Epithelial cell of esophagus (primary cell): Measurements from ENCODE around the gene OTOGL.

ENCODE experiments used
- DNase-seq: peaks from one replicate; pipeline ENCODE4 v3.0.0; 2010; ENCODE audit warnings: low read depth
- H3K4me3 ChIP-seq: 2 replicates; pipeline ENCODE4 v1.5.1; 2011; ENCODE audit warnings: mild to moderate bottlenecking, low read length, control low read depth
- TF ChIP-seq, protein P1 (sequence below): IDR thresholded peaks from 2 replicates; pipeline ENCODE4 v1.5.1; 2011; ENCODE audit warnings: low read depth, mild to moderate bottlenecking, low read length, control low read depth, inconsistent platforms; ENCODE audit not compliant: insufficient read depth; ENCODE audit errors: missing control alignments

Gene OTOGL

DNA sequence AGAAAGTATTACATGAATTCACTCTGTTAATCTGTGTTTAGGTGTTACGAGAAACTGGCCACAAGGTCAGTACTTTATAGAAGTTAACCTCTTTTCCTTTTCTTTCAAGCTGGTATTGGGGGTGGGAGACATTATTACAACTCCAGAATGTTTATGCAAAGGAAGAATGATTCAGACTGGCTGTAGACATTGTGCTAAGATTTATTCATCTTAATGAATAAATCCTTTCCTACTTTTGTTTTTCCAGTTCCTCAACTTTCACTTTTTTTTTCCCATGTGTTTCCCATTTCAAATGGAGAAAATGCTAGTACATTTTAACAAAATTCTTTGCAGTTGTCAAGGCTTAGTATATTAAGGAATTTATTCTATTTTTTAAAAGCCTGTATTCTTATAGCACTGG lies 1.3 kb downstream of the OTOGL start:
- no peak overlapping the region for H3K4me3 ChIP-seq
- TF ChIP-seq, protein P1, sequence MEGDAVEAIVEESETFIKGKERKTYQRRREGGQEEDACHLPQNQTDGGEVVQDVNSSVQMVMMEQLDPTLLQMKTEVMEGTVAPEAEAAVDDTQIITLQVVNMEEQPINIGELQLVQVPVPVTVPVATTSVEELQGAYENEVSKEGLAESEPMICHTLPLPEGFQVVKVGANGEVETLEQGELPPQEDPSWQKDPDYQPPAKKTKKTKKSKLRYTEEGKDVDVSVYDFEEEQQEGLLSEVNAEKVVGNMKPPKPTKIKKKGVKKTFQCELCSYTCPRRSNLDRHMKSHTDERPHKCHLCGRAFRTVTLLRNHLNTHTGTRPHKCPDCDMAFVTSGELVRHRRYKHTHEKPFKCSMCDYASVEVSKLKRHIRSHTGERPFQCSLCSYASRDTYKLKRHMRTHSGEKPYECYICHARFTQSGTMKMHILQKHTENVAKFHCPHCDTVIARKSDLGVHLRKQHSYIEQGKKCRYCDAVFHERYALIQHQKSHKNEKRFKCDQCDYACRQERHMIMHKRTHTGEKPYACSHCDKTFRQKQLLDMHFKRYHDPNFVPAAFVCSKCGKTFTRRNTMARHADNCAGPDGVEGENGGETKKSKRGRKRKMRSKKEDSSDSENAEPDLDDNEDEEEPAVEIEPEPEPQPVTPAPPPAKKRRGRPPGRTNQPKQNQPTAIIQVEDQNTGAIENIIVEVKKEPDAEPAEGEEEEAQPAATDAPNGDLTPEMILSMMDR = no peak
- DNase-seq = peak; percentile 43

DNA sequence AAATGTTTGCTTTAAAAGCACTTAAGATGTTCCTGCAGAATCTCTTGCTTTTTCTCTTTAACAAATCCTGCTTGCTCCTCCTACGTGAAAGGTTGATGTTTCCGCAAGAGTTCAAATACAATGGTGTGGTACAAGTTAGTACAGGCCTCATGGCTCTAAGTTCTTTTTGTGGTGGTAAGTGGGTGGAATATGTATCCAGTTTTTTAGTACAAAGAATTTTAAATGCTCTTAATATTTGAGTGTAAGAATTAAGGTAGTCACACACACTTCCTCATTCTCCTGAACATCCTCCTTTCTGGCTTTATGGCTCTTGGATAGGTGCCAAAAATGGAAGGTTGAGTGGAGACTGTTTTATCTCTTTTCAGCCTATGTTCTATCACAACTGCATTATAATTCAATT lies 1.8 kb downstream of the OTOGL start:
- DNase-seq = peak; percentile 86
- no peak overlapping the region for H3K4me3 ChIP-seq
- TF ChIP-seq, protein P1 = no peak

DNA sequence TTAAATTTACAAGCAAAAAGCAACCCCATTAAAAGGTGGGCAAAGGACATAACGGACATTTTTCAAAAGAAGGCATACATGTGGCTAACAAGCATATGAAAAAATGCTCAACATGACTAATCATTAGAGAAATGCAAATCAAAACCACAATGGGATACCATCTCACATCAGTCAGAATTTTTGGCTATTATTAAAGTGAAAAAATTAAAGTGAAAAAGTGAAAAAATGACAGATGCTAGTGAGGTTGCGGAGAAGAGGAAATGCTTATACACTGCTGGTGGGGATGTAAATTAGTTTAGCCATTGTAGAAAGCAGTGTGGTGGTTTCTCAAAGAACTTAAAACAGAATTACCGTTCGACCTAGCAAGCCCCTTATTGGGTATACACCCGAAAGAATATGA lies 7.9 kb downstream of the OTOGL start:
- TF ChIP-seq, protein P1 = no peak
- H3K4me3 ChIP-seq = no peak overlapping the region
- DNase-seq = no peak

DNA sequence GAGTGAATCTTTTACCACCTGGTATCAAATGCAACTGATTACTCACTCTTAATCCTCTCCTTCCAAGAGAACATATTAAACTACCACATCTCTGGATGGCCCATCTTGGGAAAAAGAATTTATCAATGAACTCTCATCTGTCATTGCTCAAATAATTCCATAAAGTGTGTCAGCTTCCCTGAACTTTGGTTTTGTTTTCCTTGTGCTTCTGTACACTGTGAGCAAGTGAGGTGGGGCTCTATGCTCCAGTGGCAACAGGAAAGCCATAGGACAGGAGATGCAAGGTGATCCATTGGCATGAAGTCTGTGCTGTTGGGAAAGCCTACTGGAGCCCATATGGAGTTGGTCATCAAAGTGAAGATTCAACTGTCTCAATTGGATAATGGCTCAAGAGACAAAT lies 17.4 kb downstream of the OTOGL start:
- TF ChIP-seq, protein P1 = no peak
- DNase-seq = no peak
- no peak overlapping the region for H3K4me3 ChIP-seq

DNA sequence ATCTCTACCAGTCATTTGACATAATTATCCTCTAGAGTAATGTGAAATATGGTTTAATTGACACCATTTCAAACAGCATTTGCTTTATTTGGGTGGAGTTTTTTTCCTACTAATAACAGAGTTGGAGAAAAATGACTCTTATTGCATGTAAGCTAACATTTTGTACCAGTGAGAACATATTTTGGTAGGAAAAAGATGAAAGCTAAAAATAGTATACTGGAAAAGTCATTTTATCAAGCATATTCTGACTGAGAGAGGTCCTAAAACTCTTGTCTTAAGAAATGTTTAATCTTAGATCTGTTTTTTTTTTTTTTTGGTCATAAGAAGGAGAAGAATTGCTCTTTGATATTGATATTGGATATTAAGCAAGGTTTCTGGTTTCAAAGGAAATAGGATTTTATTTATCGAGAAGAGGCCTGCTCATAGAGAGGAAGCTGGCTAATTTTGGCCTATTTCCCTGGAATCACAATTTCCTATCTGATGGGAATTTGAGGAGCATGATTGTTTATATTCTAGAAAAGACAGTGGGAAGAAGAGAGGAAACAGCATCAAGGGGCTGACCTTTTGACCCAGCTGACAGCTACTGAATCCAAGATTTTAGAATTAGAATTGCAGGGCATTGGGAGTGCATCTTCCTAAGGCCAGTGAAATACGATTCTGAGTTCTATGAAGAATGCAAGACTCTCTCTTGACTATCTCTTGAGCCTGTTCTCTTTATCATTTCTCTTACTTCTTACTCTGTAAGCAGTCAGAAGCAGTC lies 19.4 kb downstream of the OTOGL start:
- H3K4me3 ChIP-seq = no peak overlapping the region
- DNase-seq = no peak
- TF ChIP-seq, protein P1 = no peak

DNA sequence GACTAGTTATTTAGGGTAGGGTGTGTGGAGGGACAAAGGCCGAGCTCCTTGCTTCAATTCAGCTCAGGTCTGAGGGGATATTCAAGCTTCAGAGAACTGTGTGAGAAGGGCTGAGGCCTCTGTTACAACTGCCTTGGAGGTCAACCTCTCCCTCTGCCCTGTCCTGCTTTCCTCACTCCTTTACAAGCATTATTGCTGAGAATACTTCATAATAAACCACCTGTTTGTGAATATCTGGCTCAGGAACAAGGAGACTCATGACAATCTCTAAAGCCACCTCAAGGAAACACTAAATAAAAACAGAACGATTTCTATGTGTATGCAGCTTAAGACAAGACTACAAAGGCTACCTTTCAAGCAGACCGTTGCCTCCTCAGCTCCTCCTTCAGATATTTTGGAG lies 21.7 kb downstream of the OTOGL start:
- DNase-seq = no peak
- no peak overlapping the region for H3K4me3 ChIP-seq
- TF ChIP-seq, protein P1 = no peak

DNA sequence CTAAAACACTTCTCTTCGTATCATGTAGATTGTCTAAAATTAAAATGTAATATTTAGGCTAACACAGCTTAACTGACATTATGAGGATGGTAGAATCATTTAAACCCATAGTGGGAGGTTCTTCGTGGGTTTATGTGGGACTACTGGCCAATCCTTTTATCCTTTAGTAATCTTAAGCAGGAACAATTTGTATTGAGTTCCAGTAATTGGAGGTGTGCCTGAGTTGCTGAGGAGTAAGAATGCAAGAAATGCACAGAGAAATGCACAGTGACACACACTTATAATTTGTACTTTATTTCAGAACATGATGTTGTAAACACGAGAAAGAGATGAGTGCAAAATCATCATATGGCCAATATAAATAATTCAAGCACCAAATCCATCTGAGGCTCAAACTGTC lies 22.3 kb downstream of the OTOGL start:
- H3K4me3 ChIP-seq = no peak overlapping the region
- TF ChIP-seq, protein P1 = no peak
- DNase-seq = no peak
